ENCODE results near the gene IFIT1. TPM values are rescaled to one million over a fixed set of nuclear protein-coding genes. Genes with fewer than 3 reads are reported as not detected.
"Not testable (repeated sequence)": the region's sequence is repeated elsewhere in the genome, so short reads cannot be mapped to it uniquely, and the experiment has no call there.

IFIT1 gene, protein sequence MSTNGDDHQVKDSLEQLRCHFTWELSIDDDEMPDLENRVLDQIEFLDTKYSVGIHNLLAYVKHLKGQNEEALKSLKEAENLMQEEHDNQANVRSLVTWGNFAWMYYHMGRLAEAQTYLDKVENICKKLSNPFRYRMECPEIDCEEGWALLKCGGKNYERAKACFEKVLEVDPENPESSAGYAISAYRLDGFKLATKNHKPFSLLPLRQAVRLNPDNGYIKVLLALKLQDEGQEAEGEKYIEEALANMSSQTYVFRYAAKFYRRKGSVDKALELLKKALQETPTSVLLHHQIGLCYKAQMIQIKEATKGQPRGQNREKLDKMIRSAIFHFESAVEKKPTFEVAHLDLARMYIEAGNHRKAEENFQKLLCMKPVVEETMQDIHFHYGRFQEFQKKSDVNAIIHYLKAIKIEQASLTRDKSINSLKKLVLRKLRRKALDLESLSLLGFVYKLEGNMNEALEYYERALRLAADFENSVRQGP
- 10 to 100 TPM; 14.5 to 20.7 (median 17.6) TPM for polyA plus RNA-seq (ENCODE audit: insufficient read length in 4 of 4)

DNA sequence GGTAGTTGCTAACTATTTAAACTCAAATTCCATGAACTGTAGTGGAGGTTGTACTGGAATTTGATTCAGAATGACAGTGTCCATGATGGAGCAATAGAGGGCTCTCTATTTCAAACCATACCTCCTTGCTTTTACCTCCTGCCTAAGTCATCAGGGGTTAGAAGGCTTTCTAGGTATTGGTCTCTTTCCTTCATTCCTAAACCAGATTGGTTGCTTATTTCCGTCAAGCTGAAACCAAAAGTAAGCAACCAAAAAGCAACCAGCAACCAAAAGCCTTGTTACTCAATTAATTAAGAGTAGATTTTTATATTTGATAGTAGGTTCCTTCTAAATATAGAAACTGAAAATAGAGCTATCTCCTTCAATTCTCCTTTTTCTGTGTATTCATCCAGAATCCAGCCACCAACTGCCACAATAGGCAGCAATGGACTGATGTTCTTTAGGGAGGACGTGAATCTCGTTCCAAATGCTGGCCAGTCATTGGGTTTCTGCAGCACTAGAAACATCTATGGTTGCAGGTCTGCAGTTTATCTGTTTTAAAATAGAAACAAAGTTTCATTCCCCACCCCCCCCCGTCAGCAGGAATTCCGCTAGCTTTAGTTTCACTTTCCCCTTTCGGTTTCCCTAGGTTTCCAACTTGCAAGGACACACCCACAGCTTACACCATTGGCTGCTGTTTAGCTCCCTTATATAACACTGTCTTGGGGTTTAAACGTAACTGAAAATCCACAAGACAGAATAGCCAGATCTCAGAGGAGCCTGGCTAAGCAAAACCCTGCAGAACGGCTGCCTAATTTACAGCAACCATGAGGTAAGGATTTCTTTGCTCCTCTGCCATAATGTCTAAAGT lies at the start of gene IFIT1:
Gene IFIT1 (plus strand): TSS at position 717 of the 850 bp plus-strand sequence. CDS start 90 bp downstream, at position 807.
- DNase-seq (ENCODE audit: low read depth in 4 of 4, low spot score in 2 of 4): peak in 3 of 4 donors; percentile 69 to 86 (median 74)

DNA sequence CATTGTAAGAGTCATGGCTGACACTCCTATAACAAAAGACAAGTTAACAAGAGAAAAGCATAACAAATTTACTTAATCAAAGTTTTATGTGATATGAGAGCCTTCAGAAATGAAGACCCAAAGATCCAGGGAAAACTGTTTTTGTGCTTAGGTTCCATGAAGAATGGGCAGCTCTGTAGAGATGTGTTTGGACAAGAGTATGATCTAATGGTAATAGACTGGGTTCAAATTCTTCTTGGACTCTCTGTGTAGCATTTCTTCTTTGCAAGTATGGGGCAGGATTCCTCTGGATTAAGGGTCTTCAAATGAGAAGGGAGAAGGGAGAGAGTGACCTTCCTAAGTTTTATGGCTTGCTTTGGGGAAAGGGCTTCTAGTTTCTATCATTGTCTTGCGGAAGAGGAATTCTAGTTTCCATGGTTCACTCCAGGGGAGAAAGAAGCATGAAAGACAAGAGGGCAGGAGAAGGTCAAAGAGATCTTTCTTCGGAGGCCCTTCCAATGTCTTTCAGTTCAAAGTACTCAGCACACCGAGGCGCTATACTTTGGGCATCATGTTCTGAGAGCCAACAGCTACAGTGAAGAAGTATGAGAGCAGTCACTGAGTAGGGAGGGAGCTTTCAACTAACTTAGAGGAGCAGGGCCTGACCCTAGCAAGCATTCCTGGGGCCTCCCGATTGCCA lies 49.2 kb upstream of the IFIT1 start:
- DNase-seq (ENCODE audit: low read depth in 4 of 4, low spot score in 2 of 4): no peak

DNA sequence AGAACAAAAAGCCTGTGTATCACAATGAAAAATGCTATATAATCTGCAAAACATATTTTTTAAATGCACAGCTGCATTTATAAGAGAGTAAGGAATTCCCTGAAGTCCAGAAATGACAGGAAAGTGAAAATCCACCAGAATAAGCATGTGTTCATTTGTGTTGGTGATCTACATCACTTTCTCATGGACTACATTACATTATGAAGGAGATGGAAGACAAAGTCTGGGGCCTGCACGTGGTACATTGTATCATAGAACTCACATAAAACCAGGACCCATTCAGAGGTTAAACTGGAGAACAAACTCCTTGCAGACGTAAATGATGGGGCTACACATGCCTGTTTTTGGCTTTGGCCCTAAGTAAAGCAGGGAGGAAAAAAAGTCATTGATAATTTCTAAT lies 48.3 kb upstream of the IFIT1 start:
- no peak for DNase-seq (ENCODE audit: low read depth in 4 of 4, low spot score in 2 of 4)

DNA sequence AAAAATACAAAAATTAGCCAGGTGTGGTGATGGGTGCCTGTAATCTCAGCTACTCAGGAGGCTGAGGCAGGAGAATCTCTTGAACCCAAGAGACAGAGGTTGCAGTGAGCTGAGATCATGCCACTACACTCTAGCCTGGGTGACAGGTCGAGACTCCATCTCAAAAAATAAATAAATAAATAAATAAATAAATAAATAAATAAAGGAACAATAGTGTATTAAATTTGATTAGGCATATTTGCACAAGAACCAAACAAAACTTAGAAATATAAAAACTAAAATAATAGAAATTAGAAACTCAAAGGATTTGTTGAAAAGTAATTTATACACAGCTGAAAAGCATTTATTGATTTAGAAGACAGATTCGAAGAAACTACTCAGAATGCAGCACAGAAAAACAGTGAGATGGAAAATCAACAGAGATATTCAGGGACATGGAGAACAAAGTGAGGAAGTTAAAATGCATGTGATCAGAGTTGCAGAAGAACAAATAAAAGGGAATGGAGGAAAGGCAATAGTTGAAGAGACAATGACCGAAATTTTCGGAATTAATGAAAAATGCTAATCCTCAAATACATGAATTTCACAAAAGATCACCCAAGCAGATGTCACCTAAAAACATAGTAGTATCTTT lies 46.9 kb upstream of the IFIT1 start:
- no peak for DNase-seq (ENCODE audit: low read depth in 4 of 4, low spot score in 2 of 4)

DNA sequence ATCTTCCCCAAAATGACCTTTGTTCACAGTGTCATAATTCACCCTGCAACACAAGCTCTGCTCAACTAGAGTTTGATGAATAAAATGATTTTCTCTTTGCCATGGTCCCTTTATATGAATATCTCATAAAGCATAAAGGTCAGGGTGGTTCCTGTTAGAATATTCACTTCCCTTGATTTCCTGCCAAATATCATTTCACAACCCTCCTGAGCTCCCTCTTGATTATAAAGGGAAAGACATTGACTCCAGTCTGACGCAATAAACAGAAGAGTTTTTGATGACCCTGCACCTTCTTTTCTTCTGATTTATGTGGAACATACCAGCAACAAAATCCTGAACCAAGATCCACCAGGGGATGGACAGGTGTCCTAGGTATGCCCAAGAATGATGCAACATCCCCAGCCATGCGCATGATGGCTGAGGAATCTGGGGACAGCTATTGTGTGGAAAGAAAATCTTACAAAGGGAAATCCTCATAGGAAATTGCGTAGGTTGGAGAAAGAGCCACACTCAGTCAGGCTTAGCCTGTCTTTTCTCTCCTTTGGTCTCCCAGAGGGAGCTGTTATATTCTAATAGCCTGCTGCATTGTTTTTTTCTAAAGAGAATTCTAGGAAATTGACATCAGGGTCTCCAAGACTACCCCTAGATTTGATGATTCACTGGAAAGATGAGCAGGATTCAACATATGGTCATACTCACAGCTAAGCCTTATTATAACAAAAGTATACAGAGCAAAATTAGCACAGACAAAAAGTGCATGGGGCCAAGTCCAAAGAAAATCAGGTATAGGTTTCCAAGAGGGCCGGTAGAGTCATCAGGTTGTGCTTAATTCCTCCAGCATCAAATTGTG lies 45.8 kb upstream of the IFIT1 start:
- DNase-seq (ENCODE audit: low read depth in 4 of 4, low spot score in 2 of 4): no peak

DNA sequence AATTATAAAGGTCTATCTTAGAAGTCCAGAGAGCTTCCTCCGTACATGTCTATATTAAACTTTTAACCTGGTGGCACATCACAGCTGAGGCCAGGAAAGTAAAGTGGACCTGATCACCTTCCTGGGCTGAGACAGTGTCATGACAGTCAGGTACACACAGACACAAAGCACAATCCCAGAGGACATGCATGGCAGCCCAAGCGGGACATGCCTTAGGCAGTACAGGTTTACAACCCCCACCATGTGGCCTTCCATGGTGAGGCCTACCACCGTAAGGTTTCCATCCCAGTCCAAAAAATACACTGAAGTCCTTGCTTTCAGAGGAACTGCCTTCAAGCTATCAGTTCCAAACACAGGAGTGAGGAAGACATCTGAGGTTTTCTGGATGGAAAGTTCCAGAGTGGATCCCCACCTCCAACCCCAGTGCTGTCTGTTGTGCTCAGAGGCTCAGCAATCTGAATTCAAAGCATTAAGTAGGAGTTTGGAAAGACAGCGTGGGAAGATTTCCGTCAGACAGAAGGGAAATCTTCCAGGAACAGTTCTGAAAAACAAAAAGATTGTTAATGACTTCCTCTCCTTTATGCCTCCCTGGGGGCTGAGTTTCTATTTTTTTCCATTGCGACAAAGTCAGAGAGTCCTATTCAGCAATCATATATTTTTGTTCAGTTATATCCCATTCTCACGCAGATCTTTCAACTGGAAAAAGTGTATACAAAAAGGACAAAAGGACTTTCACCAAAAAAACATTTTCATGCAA lies 44.5 kb upstream of the IFIT1 start:
- no peak for DNase-seq (ENCODE audit: low read depth in 4 of 4, low spot score in 2 of 4)

DNA sequence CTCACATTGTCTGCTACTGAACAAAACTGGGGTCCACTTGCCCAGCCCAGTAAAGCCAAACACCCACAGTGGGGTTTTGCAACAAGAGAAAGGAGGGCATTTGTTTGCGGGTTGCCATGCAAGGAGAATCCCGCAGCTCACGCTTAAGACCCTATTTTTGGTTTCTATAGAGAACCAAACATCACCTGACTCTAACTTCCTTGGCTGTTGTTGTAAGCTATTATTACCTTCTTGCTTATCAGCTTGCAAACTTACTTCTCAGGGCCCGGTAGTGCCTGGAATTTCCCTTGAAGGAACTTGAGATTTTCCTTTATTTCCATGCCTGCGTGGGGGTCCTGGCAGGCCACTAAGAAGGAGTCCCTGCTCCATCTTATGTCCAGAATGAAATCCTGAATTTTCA lies 43.9 kb upstream of the IFIT1 start:
- no peak for DNase-seq (ENCODE audit: low read depth in 4 of 4, low spot score in 2 of 4)

DNA sequence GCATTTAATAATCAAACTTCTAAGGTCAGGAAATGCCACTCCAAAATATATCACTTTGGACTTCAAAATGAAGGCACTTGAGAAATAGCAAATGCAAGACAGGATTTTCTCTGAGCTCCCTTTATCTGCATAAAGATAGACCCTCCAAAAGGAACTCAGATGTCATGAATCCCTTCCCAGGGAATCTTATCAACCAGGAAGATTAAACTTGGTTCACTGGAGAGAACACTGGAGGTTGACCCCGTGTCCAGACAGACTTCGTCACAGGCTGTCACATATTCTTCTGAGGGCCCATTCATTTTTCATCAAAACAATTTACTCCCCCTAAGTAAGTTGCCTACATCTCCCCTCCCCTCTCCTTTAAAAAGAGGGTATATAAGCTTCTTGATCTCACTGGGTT lies 43.4 kb upstream of the IFIT1 start:
- no peak for DNase-seq (ENCODE audit: low read depth in 4 of 4, low spot score in 2 of 4)

DNA sequence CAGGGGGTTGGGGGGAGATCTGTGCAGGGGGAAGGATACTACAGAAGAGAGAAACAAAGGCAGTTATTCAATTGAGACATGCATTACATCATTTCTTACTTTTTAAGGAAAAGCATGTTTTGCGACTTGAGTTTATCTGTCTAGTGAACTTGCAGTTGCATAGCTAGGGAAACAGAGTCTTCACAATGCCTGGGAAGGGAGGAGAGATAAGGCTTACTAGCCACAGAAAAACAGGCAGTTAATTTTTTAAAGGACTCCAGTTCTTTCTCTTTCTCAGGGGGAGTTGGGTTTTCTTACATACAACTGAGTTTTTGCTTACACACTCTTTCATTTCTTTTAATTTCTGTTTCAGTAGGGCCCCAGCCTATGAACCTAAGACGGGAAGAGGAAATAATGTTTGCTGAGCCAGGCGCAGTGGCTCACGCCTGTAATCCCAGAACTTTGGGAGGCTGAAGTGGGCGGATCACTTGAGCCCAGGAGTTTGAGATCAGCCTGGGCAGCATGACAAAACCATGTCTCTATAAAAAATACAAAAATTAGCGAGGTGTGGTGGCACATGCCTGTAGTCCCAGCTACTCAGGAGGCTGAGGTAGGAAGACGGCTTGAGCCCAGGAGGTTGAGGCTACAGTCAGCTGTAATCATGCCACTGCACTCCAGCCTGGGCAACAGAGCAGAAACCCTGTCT lies 41.6 kb upstream of the IFIT1 start:
- DNase-seq (ENCODE audit: low read depth in 4 of 4, low spot score in 2 of 4): not testable (repeated sequence)

DNA sequence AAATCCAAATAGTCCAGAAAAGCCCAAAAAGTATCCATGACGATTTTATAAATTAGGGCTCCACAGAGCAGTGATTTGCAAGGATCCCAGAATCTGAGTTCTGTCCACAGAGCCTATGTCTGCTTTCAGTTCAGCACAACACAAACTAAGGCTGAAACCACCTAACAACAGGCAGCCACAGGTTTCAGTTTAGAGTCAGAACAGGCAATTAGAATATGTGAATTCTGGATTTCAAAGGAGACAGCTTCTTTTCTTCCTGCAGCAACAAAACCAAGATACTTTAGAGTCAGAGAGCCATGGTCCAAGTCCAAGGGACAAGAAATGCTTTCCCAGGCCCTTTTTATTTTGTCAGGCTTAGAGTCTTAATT lies 41.0 kb upstream of the IFIT1 start:
- DNase-seq (ENCODE audit: low read depth in 4 of 4, low spot score in 2 of 4): no peak

DNA sequence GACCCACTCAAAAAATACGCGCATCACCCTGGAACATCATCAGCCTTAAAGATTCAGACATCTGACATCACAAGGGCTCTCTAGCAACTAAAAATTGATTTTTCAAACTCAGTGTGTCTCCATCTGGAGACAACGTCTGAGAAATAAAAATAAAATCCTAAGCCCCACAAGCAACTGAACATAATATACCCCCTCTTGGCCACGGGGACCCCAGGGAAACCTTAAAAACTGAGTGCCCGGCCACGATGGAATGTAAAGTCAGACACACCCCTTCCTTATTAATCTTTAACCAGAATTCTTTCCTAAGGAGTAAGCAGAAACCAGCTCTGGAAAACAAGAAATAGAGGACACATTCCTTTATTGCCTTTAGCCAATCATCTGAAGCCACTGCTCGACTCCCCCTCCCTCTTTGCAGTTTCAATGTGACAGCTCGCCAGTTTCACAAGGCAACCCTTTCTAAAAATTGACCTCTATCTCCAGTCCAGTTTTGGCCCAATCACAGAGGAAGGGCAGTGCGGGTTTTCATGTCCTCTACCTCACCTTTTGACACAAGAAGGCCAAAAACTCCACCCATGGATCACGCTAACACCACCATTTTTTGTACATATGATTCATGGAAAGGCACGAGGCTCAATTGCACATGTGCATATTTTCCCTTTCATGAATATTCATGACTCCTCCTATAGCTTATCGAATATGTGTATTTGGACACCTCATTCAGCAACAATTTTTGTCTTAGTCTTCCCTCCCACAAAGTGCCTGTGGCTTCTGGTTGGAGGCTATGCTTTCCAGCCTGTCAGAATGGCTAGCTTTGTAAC lies 40.4 kb upstream of the IFIT1 start:
- peak in 1 of 4 donors; percentile 69 for DNase-seq (ENCODE audit: low read depth in 4 of 4, low spot score in 2 of 4)

DNA sequence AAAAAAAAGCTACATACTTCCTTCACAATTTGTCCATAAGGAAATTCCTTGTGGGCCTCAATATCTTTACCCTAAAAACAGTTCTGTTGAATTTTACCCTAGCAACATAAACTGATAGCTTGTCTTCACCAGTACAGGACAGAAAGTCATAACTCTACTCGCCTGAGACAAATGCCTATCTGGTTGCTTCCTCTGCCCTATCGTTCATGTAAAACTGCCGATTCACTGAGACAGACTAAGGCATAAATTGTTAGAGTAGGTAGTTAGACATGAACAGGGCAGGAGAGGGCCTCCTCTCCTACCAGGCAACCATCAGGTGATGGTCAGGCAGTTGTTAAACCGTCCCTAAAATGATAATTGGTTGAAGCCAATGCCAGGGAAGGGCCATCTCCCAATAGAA lies 39.6 kb upstream of the IFIT1 start:
- no peak for DNase-seq (ENCODE audit: low read depth in 4 of 4, low spot score in 2 of 4)

DNA sequence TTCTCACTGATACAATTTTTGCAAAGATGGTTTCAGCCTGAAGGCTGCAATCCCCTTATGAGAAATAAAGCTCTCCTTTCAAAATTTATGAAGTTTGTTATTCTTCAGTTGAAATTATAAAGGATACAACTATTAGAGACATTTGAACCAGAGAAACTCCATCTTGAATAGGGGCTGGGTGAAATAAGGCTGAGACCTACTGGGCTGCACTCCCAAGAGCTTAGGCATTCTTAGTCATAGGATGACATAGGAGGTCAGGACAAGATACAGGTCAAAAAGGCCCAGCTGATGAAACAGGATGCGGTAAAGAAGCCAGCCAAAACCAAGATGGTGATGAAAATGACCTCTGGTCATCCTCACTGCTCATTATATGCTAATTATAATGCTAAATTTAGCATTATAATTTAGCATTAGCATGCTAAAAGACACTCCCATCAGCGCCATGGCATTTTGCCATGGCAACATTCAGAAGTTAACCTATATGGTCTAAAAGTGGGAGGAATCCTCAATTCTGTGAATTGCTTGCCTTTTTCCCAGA lies 37.0 kb upstream of the IFIT1 start:
- DNase-seq (ENCODE audit: low read depth in 4 of 4, low spot score in 2 of 4): no peak

DNA sequence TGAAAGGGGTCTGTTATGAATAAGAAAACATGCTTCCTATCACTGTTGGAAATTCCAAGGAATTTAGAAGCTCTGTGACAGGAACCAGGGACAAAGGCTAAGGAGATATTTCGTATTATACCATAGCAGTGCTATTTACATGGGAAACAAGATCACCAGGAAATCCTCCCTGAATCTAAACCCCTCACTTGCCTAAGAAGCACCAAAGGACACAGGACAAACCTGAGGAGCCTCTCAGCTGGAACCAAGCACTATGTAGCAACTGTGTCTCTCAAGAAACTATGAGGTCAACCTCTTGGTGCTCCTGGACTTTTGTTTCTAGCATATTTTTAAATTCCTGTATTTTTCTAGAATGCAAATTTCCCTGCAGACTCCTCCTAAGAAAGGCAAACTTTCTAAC lies 35.3 kb upstream of the IFIT1 start:
- DNase-seq (ENCODE audit: low read depth in 4 of 4, low spot score in 2 of 4): no peak

DNA sequence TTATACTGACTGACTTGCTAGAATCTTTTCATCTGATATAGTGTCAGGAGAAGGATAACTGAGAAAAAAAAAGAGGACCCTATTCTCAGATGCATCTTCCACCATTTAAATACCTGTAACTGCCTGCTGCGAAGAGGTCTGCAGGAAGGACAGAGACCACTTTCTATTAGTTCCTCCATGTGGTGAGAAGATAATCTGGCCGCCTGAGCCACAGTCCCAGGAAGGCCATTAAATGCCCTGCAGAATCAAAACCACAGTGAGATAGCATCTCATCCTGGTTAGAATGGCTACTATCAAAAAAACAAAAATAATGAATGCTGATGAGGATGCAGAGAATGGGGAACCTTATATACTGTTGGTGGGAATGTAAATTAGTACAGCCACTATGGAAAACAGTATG lies 34.4 kb upstream of the IFIT1 start:
- no peak for DNase-seq (ENCODE audit: low read depth in 4 of 4, low spot score in 2 of 4)

DNA sequence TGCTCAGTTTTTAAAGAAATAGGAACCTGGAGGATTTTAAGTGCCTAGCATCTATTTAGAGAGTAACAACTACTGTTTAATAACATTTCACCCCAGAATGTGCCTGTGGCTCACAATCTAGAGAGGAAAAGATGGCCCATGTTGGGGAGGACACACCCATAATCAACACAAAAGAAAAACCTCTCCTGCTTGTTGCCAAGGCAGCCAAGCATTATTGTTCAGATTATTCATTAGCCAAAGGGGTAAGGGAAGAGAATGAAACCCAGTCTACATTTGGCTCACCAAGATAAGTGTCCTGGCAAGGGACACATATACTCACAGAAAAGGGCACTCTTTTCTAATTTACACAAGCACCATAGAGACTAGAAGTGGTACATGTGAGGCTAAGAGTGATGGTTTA lies 32.3 kb upstream of the IFIT1 start:
- no peak for DNase-seq (ENCODE audit: low read depth in 4 of 4, low spot score in 2 of 4)

DNA sequence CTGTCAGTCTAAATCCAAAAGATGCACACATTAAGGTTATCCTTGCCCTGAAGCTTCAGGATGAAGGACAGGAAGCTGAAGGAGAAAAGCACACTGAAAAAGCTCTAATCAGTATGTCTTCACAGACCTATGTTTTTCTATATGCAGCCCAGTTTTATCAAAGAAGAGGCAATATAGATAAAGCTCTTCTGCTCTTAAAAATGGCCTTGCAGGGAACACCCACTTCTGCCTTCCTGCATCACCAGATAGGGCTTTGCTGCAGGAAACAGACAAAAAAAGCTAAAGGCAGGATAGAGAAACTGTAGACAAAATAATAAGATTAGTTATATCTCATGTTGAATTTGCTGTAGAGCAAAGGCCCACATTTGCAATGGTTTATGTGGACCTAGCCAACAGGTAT lies 29.5 kb upstream of the IFIT1 start:
- no peak for DNase-seq (ENCODE audit: low read depth in 4 of 4, low spot score in 2 of 4)
